RWPE1 (cell line): ENCODE results near the gene APOD.
"Not testable (repeated sequence)": the region's sequence is repeated elsewhere in the genome, so short reads cannot be mapped to it uniquely, and the experiment has no call there.

ENCODE experiments used
- CTCF ChIA-PET: fragments of 350-600 bp; sonication (Branson Sonifier 250); formaldehyde crosslinking; extraction: SDS; loops from one replicate; lab custom pipeline; 2021; lab: Yijun Ruan, JAX
- POLR2A ChIA-PET: fragments of 400-600 bp; formaldehyde crosslinking; extraction: SDS; loops from one replicate; lab custom pipeline; 2020; ENCODE audit warnings: antibody characterized with exemption; ENCODE audit not compliant: low non-redundant PET; lab: Yijun Ruan, JAX
- DNase-seq: peaks from one replicate; pipeline ENCODE4 v3.0.0; 2012; ENCODE audit warnings: low spot score
- H3K27ac ChIP-seq: fragments of 450-650 bp; 2 replicates; pipeline ENCODE4 v1.5.1; 2017
- CTCF ChIP-seq: fragments of 450-650 bp; conservative IDR thresholded peaks from 2 replicates; pipeline ENCODE4 v1.5.1; 2017; ENCODE audit warnings: low read depth, mild to moderate bottlenecking

APOD gene

GRCh38 chr3:195597229-195597628, 13.5 kb upstream of the APOD start:
- POLR2A ChIA-PET: no interaction called here
- no peak overlapping the region for H3K27ac ChIP-seq
- CTCF ChIA-PET: no interaction called here

GRCh38 chr3:195596765-195597171, 13.0 kb upstream of the APOD start:
- TF ChIP-seq CTCF: no peak
- DNase-seq: no peak
- ChIA-PET POLR2A (no interaction called here), CTCF (no interaction called here)
- no peak overlapping the region for H3K27ac ChIP-seq

More at GRCh38 chr3:195597229-195597628, 13.5 kb upstream of the APOD start:
- DNase-seq: no peak
- no peak for TF ChIP-seq CTCF

- POLR2A ChIA-PET: no interaction called here
Observed at GRCh38 chr3:195595785-195596531, 12.2 kb upstream of the APOD start.

GRCh38 chr3:195591852-195592251, 8.1 kb upstream of the APOD start:
- no peak overlapping the region for H3K27ac ChIP-seq
- DNase-seq: no peak
- ChIA-PET CTCF (no interaction called here), POLR2A (no interaction called here)
- no peak for TF ChIP-seq CTCF

More at GRCh38 chr3:195595785-195596531, 12.2 kb upstream of the APOD start:
- DNase-seq: no peak
- no peak overlapping the region for H3K27ac ChIP-seq
- CTCF ChIA-PET: no interaction called here
- TF ChIP-seq CTCF: no peak

GRCh38 chr3:195591220-195591619, 7.5 kb upstream of the APOD start:
- ChIA-PET CTCF (no interaction called here), POLR2A (no interaction called here)
- no peak overlapping the region for H3K27ac ChIP-seq
- no peak for TF ChIP-seq CTCF
- DNase-seq: no peak

- CTCF ChIA-PET, DNase-seq, H3K27ac ChIP-seq, POLR2A ChIA-PET: not testable (repeated sequence)
Observed at GRCh38 chr3:195590381-195590780, 6.6 kb upstream of the APOD start.

GRCh38 chr3:195589796-195590195, 6.1 kb upstream of the APOD start:
- POLR2A ChIA-PET, DNase-seq, H3K27ac ChIP-seq, CTCF ChIA-PET: not testable (repeated sequence)
